K562 (cell line): ENCODE measurements around the gene SLC23A2. TPM values are rescaled to one million over a fixed set of nuclear protein-coding genes. Genes with fewer than 3 reads are reported as not detected.

ENCODE experiments used
- ATAC-seq: fragments of 200-7000 bp; cut with Tn5 transposase; 3 replicates; pipeline ENCODE4 v1.9.1; 2020; ENCODE audit warnings: moderate library complexity
- BruUV-seq: library from RNA; stranded (reverse); fragments of 400-500 nt; replicated peaks from 2 replicates; lab custom pipeline; 2021; lab: Mats Ljungman, UMichigan
- CTCF ChIA-PET: fragments of 300-600 bp; formaldehyde crosslinking; extraction: SDS; loops from one replicate; lab custom pipeline; 2021; ENCODE audit warnings: low intra/inter-chr PET ratio; lab: Yijun Ruan, JAX
- POLR2A ChIA-PET: fragments of 300-600, 350-650 bp; sonication (Branson Sonifier 250); formaldehyde crosslinking; extraction: SDS; loops from one replicate; lab custom pipeline; 2021; ENCODE audit warnings: antibody characterized with exemption, inconsistent platforms; lab: Yijun Ruan, JAX
- DNase-seq, 4 experiments: peaks; one replicate each; pipeline versions ENCODE4 v3.0.0 to v3.0.0-alpha.2; 2011 to 2018; ENCODE audit warnings: low spot score in 3 of 4, mixed read lengths in 3 of 4; ENCODE audit errors: extremely low read depth in 1 of 4
- FAIRE-seq: peaks from 2 replicates; lab custom pipeline; 2011; peaks lifted over from hg19 to GRCh38; lab: Jason Lieb, UNC
- H2AFZ ChIP-seq: 2 replicates; pipeline ENCODE4 v1.6.0; 2011; ENCODE audit warnings: low read depth, low read length, control low read depth, inconsistent platforms
- H3K27ac ChIP-seq: fragments of 200-600 bp; 3 replicates; pipeline ENCODE4 v1.8.0; 2011; ENCODE audit warnings: low read depth, mild to moderate bottlenecking, control low read depth, inconsistent platforms, low read length, moderate library complexity, mixed read lengths; ENCODE audit errors: extremely low read depth
- H3K27me3 ChIP-seq, 2 experiments: fragments of 300-600 bp in 1 of 2; 2 replicates in 1 of 2; 3 replicates in 1 of 2; pipeline versions ENCODE4 v1.6.0 to v1.8.0; 2011; ENCODE audit warnings: inconsistent platforms in 2 of 2, low read length in 2 of 2, mild to moderate bottlenecking in 1 of 2, mixed read lengths in 1 of 2, moderate library complexity in 1 of 2; ENCODE audit not compliant: control insufficient read depth in 2 of 2, insufficient read depth in 2 of 2
- H3K36me3 ChIP-seq: fragments of 300-600 bp; 3 replicates; pipeline ENCODE4 v1.8.0; 2011; ENCODE audit warnings: mild to moderate bottlenecking, low read length, inconsistent platforms; ENCODE audit not compliant: control insufficient read depth, insufficient read depth
- H3K4me1 ChIP-seq, 2 experiments: fragments of 200-600 bp in 1 of 2; replicated peaks in 1 of 2; 2 replicates in 1 of 2; 3 replicates in 1 of 2; pipeline versions ENCODE4 v1.5.1 to v1.8.0; 2011; ENCODE audit warnings: inconsistent platforms in 2 of 2, low read length in 2 of 2, mild to moderate bottlenecking in 1 of 2, mixed read lengths in 1 of 2, moderate library complexity in 1 of 2; ENCODE audit not compliant: control insufficient read depth in 2 of 2, insufficient read depth in 2 of 2
- H3K4me2 ChIP-seq: 2 replicates; pipeline ENCODE4 v1.6.1; 2011; ENCODE audit warnings: low read length, control low read depth, inconsistent platforms, mixed read lengths; ENCODE audit not compliant: insufficient read depth
- H3K4me3 ChIP-seq: fragments of 200-600 bp; sonication (generic), shearing (Covaris generic); 2 replicates; pipeline ENCODE4 v1.5.1; 2016; ENCODE audit warnings: control low read depth, inconsistent platforms
- H3K79me2 ChIP-seq: fragments of 200-600 bp; 3 replicates; pipeline ENCODE4 v1.8.0; 2011; ENCODE audit warnings: low read length, inconsistent platforms; ENCODE audit not compliant: control insufficient read depth, insufficient read depth
- H3K9ac ChIP-seq, 2 experiments: 2 replicates each; pipeline versions ENCODE4 v1.6.0 to v1.6.1; 2011; ENCODE audit warnings: low read depth in 2 of 2, low read length in 2 of 2, control low read depth in 1 of 2, inconsistent platforms in 1 of 2, mild to moderate bottlenecking in 1 of 2, mixed read lengths in 1 of 2; ENCODE audit not compliant: insufficient read depth in 1 of 2
- H3K9me1 ChIP-seq: one replicate; pipeline ENCODE4 v1.6.0; 2011; ENCODE audit warnings: inconsistent platforms, mild to moderate bottlenecking, low read length, moderate library complexity; ENCODE audit not compliant: control insufficient read depth, insufficient read depth
- H3K9me3 ChIP-seq: replicated peaks from 2 replicates; pipeline ENCODE4 v1.5.1; 2011; ENCODE audit warnings: low read depth, low read length, inconsistent platforms; ENCODE audit not compliant: control insufficient read depth, insufficient read depth
- H4K20me1 ChIP-seq: replicated peaks from 2 replicates; pipeline ENCODE4 v1.6.1; 2011; ENCODE audit warnings: low read length, inconsistent platforms, mixed read lengths; ENCODE audit not compliant: control insufficient read depth, insufficient read depth
- CHCHD3 ChIP-seq: fragments of 250-450 bp; sonication (Bioruptor Pico); IDR thresholded peaks from 2 replicates; pipeline ENCODE4 v2.1.2; 2022; ENCODE audit warnings: mild to moderate bottlenecking
- CREBBP ChIP-seq: IDR thresholded peaks from one replicate; pipeline ENCODE4 v1.6.1; 2012; ENCODE audit warnings: low read depth, mild to moderate bottlenecking, control low read depth, inconsistent platforms, low read length
- ETV1 ChIP-seq: fragments of 450-650 bp; conservative IDR thresholded peaks from 2 replicates; pipeline ENCODE4 v1.6.1; 2016; ENCODE audit warnings: missing genetic modification characterization, control low read depth, low read depth, missing compliant biosample characterization
- FOXK1 ChIP-seq: sonication (generic); formaldehyde crosslinking; IDR thresholded peaks from 2 replicates; pipeline ENCODE4 v1.8.0; 2022; ENCODE audit warnings: missing genetic modification reagents, mild to moderate bottlenecking, borderline replicate concordance
- GATA2 ChIP-seq: sonication (generic); formaldehyde crosslinking; IDR thresholded peaks from 2 replicates; pipeline ENCODE4 v1.4.0; 2020; ENCODE audit warnings: mild to moderate bottlenecking, missing genetic modification reagents
- KLF13 ChIP-seq: fragments of 450-650 bp; IDR thresholded peaks from 2 replicates; pipeline ENCODE4 v1.6.1; 2016; ENCODE audit warnings: missing genetic modification characterization, low read depth, mild to moderate bottlenecking, missing compliant biosample characterization, moderate library complexity, borderline replicate concordance
- MEF2A ChIP-seq: IDR thresholded peaks from 2 replicates; pipeline ENCODE4 v1.6.1; 2011; ENCODE audit warnings: low read depth, mild to moderate bottlenecking, low read length, moderate library complexity; ENCODE audit not compliant: control insufficient read depth
- PTRF ChIP-seq: fragments of 450-650 bp; IDR thresholded peaks from 2 replicates; pipeline ENCODE4 v1.6.1; 2016; ENCODE audit warnings: mild to moderate bottlenecking, missing genetic modification characterization, missing compliant biosample characterization
- YY1 ChIP-seq, 3 experiments: IDR thresholded peaks; 2 replicates each; pipeline ENCODE4 v1.6.1; 2011; ENCODE audit warnings: low read length in 2 of 3, mild to moderate bottlenecking in 2 of 3, moderate library complexity in 2 of 3, borderline replicate concordance in 1 of 3, control low read depth in 1 of 3, low read depth in 1 of 3; ENCODE audit not compliant: insufficient read depth in 3 of 3, insufficient replicate concordance in 2 of 3, control insufficient read depth in 1 of 3, insufficient read length in 1 of 3; ENCODE audit errors: extremely low read depth in 1 of 3
- ZKSCAN8 ChIP-seq: fragments of 200-800 bp; sonication (Bioruptor generic); IDR thresholded peaks from 2 replicates; pipeline ENCODE4 v1.6.1; 2016; ENCODE audit warnings: missing genetic modification characterization, missing compliant biosample characterization
- ZNF232 ChIP-seq: sonication (generic); formaldehyde crosslinking; IDR thresholded peaks from 2 replicates; pipeline ENCODE4 v1.8.0; 2022; ENCODE audit warnings: mild to moderate bottlenecking, missing genetic modification reagents
- ZNF449 ChIP-seq: fragments of 250-450 bp; sonication (Bioruptor Pico); IDR thresholded peaks from 2 replicates; pipeline ENCODE4 v1.8.0; 2022; ENCODE audit warnings: moderate library complexity, mild to moderate bottlenecking, inconsistent platforms
- WGBS: fragments of 100-300 bp; shearing (Covaris generic); methylation state at CpG from one replicate; pipeline ENCODE4 v1.1.6; 2016; ENCODE audit warnings: low coverage, mixed read lengths; ENCODE audit not compliant: insufficient coverage; ENCODE audit errors: missing lambda C conversion rate; 5-methylcytosine and 5-hydroxymethylcytosine counted together
- in situ Hi-C: fragments of 300-500 bp; cut with MboI; formaldehyde crosslinking; loops from 4 replicates; pipeline ENCODE4 v1.15.0; 2018; ENCODE audit warnings: inconsistent platforms, mixed read lengths
- intact Hi-C: fragments of 100-400 bp; cut with micrococcal nuclease; formaldehyde crosslinking; loops from 2 replicates; pipeline ENCODE4 v1.14.2; 2022
- polyA plus RNA-seq, 8 experiments: library from polyadenylated mRNA; depleted of rRNA in 4 of 8; stranded (reverse) in 5 of 8; unstranded in 3 of 8; fragments of >200 nt; fragmentation: Nextera tagmentation in 2 of 8; fragmentation: Illumina TruSeq in 1 of 8; extraction: Ambion mirVana in 2 of 8; extraction: Trizol in 1 of 8; gene quantifications; 2 replicates each; pipeline versions ENCODE4 v1.2.1 to v1.2.3, GENCODE V29; 2011 to 2014; ENCODE audit warnings: inconsistent platforms in 1 of 8, missing spikeins in 1 of 8
- total RNA-seq, 7 experiments: library from RNA; depleted of rRNA in 6 of 7; stranded (reverse); fragments of >200 nt in 6 of 7; fragmentation: Illumina TruSeq in 2 of 7; extraction: Trizol in 2 of 7; gene quantifications; 2 replicates each; pipeline versions ENCODE4 v1.2.1 to v1.2.3, GENCODE V29; 2011 to 2021; ENCODE audit warnings: low replicate concordance in 1 of 7
- TF ChIP-seq, protein P1 (sequence below), 2 experiments: fragments of 250-450 bp in 1 of 2; fragments of 450-650 bp in 1 of 2; sonication (Bioruptor Pico) in 1 of 2; IDR thresholded peaks; 2 replicates each; pipeline versions ENCODE4 v1.6.1 to v1.8.0; 2016 to 2021; ENCODE audit warnings: mild to moderate bottlenecking in 2 of 2, moderate library complexity in 2 of 2, missing compliant biosample characterization in 1 of 2, missing genetic modification characterization in 1 of 2

Gene SLC23A2
- total and polyA plus RNA-seq, 9 of the 15 experiments (the other 6 are each of a cell fraction or from before 2014, with no cell fraction given) = 0.39 to 6.7 (median 3.2) TPM

DNA sequence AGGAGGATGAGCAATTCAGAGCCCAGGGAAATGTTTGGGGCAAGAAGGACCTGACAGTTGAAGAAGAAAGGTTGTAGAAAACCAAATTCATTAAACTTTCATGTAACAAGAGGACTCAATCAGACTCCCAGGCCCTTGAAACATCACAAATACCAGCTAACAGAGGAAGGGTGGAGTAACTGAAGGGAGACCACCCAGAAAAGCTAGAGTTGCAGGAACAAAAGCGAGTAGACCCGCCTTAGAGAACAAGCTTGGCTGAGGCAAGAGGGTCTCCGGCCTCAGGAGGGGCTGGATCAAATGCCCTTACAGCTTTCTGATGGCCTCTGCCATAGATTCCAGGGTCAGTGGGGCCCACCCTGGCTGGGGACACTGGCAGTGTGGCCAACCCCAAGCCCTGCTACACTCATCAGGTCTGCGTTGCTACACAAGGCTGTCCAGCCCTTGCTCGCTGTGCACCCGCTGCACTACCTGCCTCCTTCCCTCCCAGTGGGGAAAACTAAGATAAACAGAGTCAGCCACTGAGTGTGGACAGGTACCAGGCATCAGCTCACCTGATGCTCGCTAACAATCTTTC, 110.0 kb downstream of the SLC23A2 start:
- 42% methylated on average over 4 of the region's 7 CpGs for WGBS
- FAIRE-seq (no peak), DNase-seq (no peak), ATAC-seq (no peak)
- no peaks in the 10 kb centered on the region for H3K36me3 ChIP-seq
- H3K4me3 ChIP-seq = no peak overlapping the region
- H3K9me3 ChIP-seq = no peaks in the 10 kb centered on the region
- intact Hi-C loops (no loop called here), in situ Hi-C loops (no loop called here)
- H4K20me1 ChIP-seq = 0 out of 2 replicates have a peak, but pooled peaks cover 7% of the 10 kb centered on the region
- CTCF ChIA-PET = no interaction called here
- no TSS peak for BruUV-seq
- H3K9ac ChIP-seq = no peak overlapping the region
- no peak overlapping the region for H3K27ac ChIP-seq
- H3K79me2 ChIP-seq = no peaks in the 10 kb centered on the region
- TF ChIP-seq GATA2 (CRISPR knock-in tag) = no peak
- no peak for TF ChIP-seq PTRF (tag)
- H3K27me3 ChIP-seq = no peaks in the 10 kb centered on the region
- POLR2A ChIA-PET = interaction anchor here (0.8 kb wide), 1 partner anchor 15 kb away, joined by 6 read pairs; no protein-coding TSS in a partner anchor
- H3K9me1 ChIP-seq = no peaks in the 10 kb centered on the region
- no peak overlapping the region for H3K4me2 ChIP-seq
- H2AFZ ChIP-seq = no peak overlapping the region
- H3K4me1 ChIP-seq = no peaks in the 10 kb centered on the region; a peak in 1 of 5 replicates

DNA sequence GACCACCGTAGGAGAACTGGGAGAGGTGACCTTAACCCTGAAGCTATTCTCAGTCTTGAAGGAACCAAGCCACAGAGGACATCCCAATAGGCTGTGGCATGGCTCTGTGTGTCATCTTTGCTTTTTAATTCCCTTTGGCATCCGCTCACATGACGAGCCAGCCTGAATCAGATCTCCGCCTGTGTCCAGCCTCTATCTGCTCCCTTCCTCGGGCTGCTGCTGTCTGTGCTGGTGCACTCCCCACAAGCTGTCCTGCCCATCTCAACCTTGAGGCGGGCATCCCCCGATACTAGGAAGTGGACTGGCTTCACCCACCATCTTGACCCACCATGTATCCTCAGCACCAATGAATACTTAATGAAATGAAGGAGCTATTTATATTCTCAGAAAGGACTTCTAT, 111.9 kb downstream of the SLC23A2 start:
- H3K4me2 ChIP-seq = no peak overlapping the region
- no TSS peak for BruUV-seq
- H3K9me1 ChIP-seq = no peaks in the 10 kb centered on the region
- ATAC-seq (no peak), DNase-seq (no peak), FAIRE-seq (no peak)
- no peaks in the 10 kb centered on the region for H3K4me1 ChIP-seq
- H3K4me3 ChIP-seq = no peak overlapping the region
- CTCF ChIA-PET = no interaction called here
- intact Hi-C loops = no loop called here
- H3K9me3 ChIP-seq = no peaks in the 10 kb centered on the region
- POLR2A ChIA-PET = no interaction called here
- no peak overlapping the region for H3K9ac ChIP-seq
- no peaks in the 10 kb centered on the region for H3K79me2 ChIP-seq
- no peak overlapping the region for H3K27ac ChIP-seq
- WGBS = 75% methylated on average over 7 of the region's 7 CpGs
- H3K36me3 ChIP-seq = no peaks in the 10 kb centered on the region
- H2AFZ ChIP-seq = no peak overlapping the region
- in situ Hi-C loops = no loop called here
- H4K20me1 ChIP-seq = 0 out of 2 replicates have a peak, but pooled peaks cover 7% of the 10 kb centered on the region
- H3K27me3 ChIP-seq = no peaks in the 10 kb centered on the region
- TF ChIP-seq ETV1 = no peak
- TF ChIP-seq MEF2A = no peak
- TF ChIP-seq ZKSCAN8 (CRISPR knock-in tag) = no peak
- TF ChIP-seq CHCHD3 (CRISPR knock-in tag) = no peak
- no peak for TF ChIP-seq KLF13
- no peak for TF ChIP-seq FOXK1
- TF ChIP-seq ZNF449 (CRISPR knock-in tag) = no peak
- no peak for TF ChIP-seq YY1 (IDR thresholded peaks at IDR 0.05; ENCODE audit: borderline replicate concordance in 1 of 3, control insufficient read depth in 1 of 3, extremely low read depth in 1 of 3, insufficient read depth in 3 of 3, insufficient read length in 1 of 3, insufficient replicate concordance in 2 of 3, low read depth in 1 of 3, low read length in 2 of 3)
- no peak for TF ChIP-seq CREBBP
- TF ChIP-seq, protein P1, sequence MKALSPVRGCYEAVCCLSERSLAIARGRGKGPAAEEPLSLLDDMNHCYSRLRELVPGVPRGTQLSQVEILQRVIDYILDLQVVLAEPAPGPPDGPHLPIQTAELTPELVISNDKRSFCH (CRISPR knock-in tag; IDR thresholded peaks at IDR 0.05) = no peak
- TF ChIP-seq, protein P1 (tag; IDR thresholded peaks at IDR 0.05) = no peak
- TF ChIP-seq ZNF232 (CRISPR knock-in tag) = no peak
